SU-DHL-6 (cell line): ENCODE measurements around the gene GYPC.

Experiments used
- H2AFZ ChIP-seq: fragments of 200-600 bp; sonication (generic); 2 replicates; pipeline ENCODE4 v1.6.1; 2014; ENCODE audit warnings: low read depth, mild to moderate bottlenecking, moderate library complexity, mixed read lengths, antibody characterized with exemption, low read length; ENCODE audit not compliant: severe bottlenecking
- H3F3A ChIP-seq: fragments of 200-600 bp; shearing (Covaris generic); 2 replicates; pipeline ENCODE4 v1.6.0; 2016; ENCODE audit warnings: antibody characterized with exemption, mild to moderate bottlenecking; ENCODE audit not compliant: insufficient read depth
- H3K27ac ChIP-seq: fragments of 200-600 bp; sonication (generic); 2 replicates; pipeline ENCODE4 v1.5.1; 2016; ENCODE audit warnings: low read depth, mild to moderate bottlenecking, low read length, moderate library complexity, mixed read lengths
- H3K27me3 ChIP-seq: fragments of 200-600 bp; sonication (generic), shearing (Covaris generic); 2 replicates; pipeline ENCODE4 v1.6.0; 2014; ENCODE audit warnings: mild to moderate bottlenecking, low read length
- H3K36me3 ChIP-seq: fragments of 200-600 bp; sonication (generic); 2 replicates; pipeline ENCODE4 v1.6.1; 2014; ENCODE audit warnings: mild to moderate bottlenecking, low read length, mixed read lengths
- H3K4me2 ChIP-seq: fragments of 300-600, 200-600 bp; shearing (Covaris generic), sonication (generic); 2 replicates; pipeline ENCODE4 v1.6.0; 2014; ENCODE audit warnings: low read length, low read depth, mild to moderate bottlenecking; ENCODE audit not compliant: poor library complexity, severe bottlenecking
- H3K4me3 ChIP-seq: fragments of 200-600 bp; sonication (generic); 2 replicates; pipeline ENCODE4 v1.5.1; 2014; ENCODE audit warnings: antibody characterized with exemption, low read length, mild to moderate bottlenecking, mixed read lengths; ENCODE audit not compliant: insufficient read depth, poor library complexity, severe bottlenecking
- H3K79me2 ChIP-seq: fragments of 200-600 bp; sonication (generic); 2 replicates; pipeline ENCODE4 v1.6.1; 2014; ENCODE audit warnings: mild to moderate bottlenecking, low read length, moderate library complexity; ENCODE audit not compliant: insufficient read depth
- H3K9ac ChIP-seq: fragments of 200-600 bp; sonication (generic); 2 replicates; pipeline ENCODE4 v1.7.0; 2014; ENCODE audit warnings: mild to moderate bottlenecking, low read length
- H3K9me2 ChIP-seq: fragments of 200-600 bp; sonication (generic); replicated peaks from 2 replicates; pipeline ENCODE4 v1.6.1; 2014; ENCODE audit warnings: low read length; ENCODE audit not compliant: insufficient read depth
- H3K9me3 ChIP-seq: fragments of 200-600 bp; sonication (generic); 2 replicates; pipeline ENCODE4 v1.6.1; 2014; ENCODE audit warnings: low read length, mixed read lengths; ENCODE audit not compliant: insufficient read depth
- H4K20me1 ChIP-seq: fragments of 200-600 bp; sonication (generic); 2 replicates; pipeline ENCODE4 v1.6.1; 2014; ENCODE audit warnings: low read depth, mild to moderate bottlenecking, antibody characterized with exemption, low read length, moderate library complexity, mixed read lengths
- CTCF ChIP-seq: fragments of 200-600 bp; sonication (generic); IDR thresholded peaks from one replicate; pipeline ENCODE4 v1.5.1; 2017; ENCODE audit warnings: antibody characterized with exemption, mild to moderate bottlenecking, low read length, moderate library complexity; ENCODE audit not compliant: insufficient read depth, poor library complexity, severe bottlenecking
- EZH2phosphoT487 ChIP-seq: fragments of 200-600 bp; sonication (generic), shearing (Covaris generic); conservative IDR thresholded peaks from 2 replicates; pipeline ENCODE4 v1.6.1; 2018; ENCODE audit warnings: mild to moderate bottlenecking, antibody characterized with exemption, low read length, moderate library complexity, mixed read lengths

GYPC gene

GRCh38 chr2:126664234-126664633, 8.3 kb downstream of the GYPC start:
- no peaks in the 10 kb centered on the region for H3F3A ChIP-seq
- no peak overlapping the region for H3K9ac ChIP-seq
- no peaks in the 10 kb centered on the region for H3K9me2 ChIP-seq
- H3K4me3 ChIP-seq: no peak overlapping the region
- no peaks in the 10 kb centered on the region for H4K20me1 ChIP-seq
- TF ChIP-seq EZH2phosphoT487: no peak
- no peak for TF ChIP-seq CTCF
- no peak overlapping the region for H3K4me2 ChIP-seq
- no peaks in the 10 kb centered on the region for H3K79me2 ChIP-seq
- H3K36me3 ChIP-seq: no peaks in the 10 kb centered on the region
- no peak overlapping the region for H3K27ac ChIP-seq
- no peaks in the 10 kb centered on the region for H3K27me3 ChIP-seq
- H2AFZ ChIP-seq: no peak overlapping the region
- H3K9me3 ChIP-seq: no peaks in the 10 kb centered on the region

GRCh38 chr2:126664639-126665038, 8.7 kb downstream of the GYPC start:
- Histone ChIP-seq H3K9me3 (no peaks in the 10 kb centered on the region), H3K9ac (no peak overlapping the region), H4K20me1 (no peaks in the 10 kb centered on the region), H2AFZ (no peak overlapping the region), H3K9me2 (no peaks in the 10 kb centered on the region), H3K4me2 (no peak overlapping the region), H3K27ac (no peak overlapping the region), H3K27me3 (no peaks in the 10 kb centered on the region), H3F3A (no peaks in the 10 kb centered on the region), H3K79me2 (no peaks in the 10 kb centered on the region), H3K4me3 (no peak overlapping the region), H3K36me3 (no peaks in the 10 kb centered on the region)
- TF ChIP-seq CTCF (no peak), EZH2phosphoT487 (no peak)

- H4K20me1 ChIP-seq: no peaks in the 10 kb centered on the region
- H3K27ac ChIP-seq: no peak overlapping the region
- H3K9ac ChIP-seq: no peak overlapping the region
- no peaks in the 10 kb centered on the region for H3K27me3 ChIP-seq
- H3K9me3 ChIP-seq: no peaks in the 10 kb centered on the region
- TF ChIP-seq CTCF (no peak), EZH2phosphoT487 (no peak)
- H3F3A ChIP-seq: no peaks in the 10 kb centered on the region
- no peak overlapping the region for H3K4me3 ChIP-seq
- H3K9me2 ChIP-seq: no peaks in the 10 kb centered on the region
- H3K79me2 ChIP-seq: no peaks in the 10 kb centered on the region
- no peak overlapping the region for H2AFZ ChIP-seq
- no peak overlapping the region for H3K4me2 ChIP-seq
- no peaks in the 10 kb centered on the region for H3K36me3 ChIP-seq
These were observed 9.5 kb downstream of the GYPC start for GRCh38 chr2:126665483-126665882.

- Histone ChIP-seq H3K4me2 (no peak overlapping the region), H3K36me3 (no peaks in the 10 kb centered on the region), H3K9me2 (no peaks in the 10 kb centered on the region), H3K9ac (no peak overlapping the region), H3K4me3 (no peak overlapping the region), H3K79me2 (no peaks in the 10 kb centered on the region), H4K20me1 (no peaks in the 10 kb centered on the region), H3K9me3 (no peaks in the 10 kb centered on the region), H3K27ac (no peak overlapping the region), H3F3A (no peaks in the 10 kb centered on the region), H2AFZ (no peak overlapping the region), H3K27me3 (no peaks in the 10 kb centered on the region)
- TF ChIP-seq EZH2phosphoT487: no peak
- TF ChIP-seq CTCF: no peak
These were observed 12.3 kb downstream of the GYPC start for GRCh38 chr2:126668254-126668653.
